ENCODE results near the gene ATF6. TPM values are rescaled to one million over a fixed set of nuclear protein-coding genes. Genes with fewer than 3 reads are reported as not detected.

The ATF6 gene
- total and polyA plus RNA-seq, 12 donors: 2.6 to 20.9 (median 15.2) TPM

- Histone ChIP-seq H3K4me3 (no peak overlapping the region), H3K36me3 (peaks cover 0 to 39% (median 0%) of the 10 kb centered on the region in 9 donors), H3K27me3 (no peaks in the 10 kb centered on the region), H3K9me3 (peaks cover 0 to 16% (median 7%) of the 10 kb centered on the region in 11 donors), H3K27ac (no peak overlapping the region), H3K4me1 (peaks cover 0 to 1% (median 0%) of the 10 kb centered on the region in 9 donors)
- DNase-seq (no peak), ATAC-seq (no peak)
- no peak for TF ChIP-seq CTCF (IDR thresholded peaks at IDR 0.05)
- 93 to 95% methylated on average over 22 of the region's 22 CpGs for WGBS, 2 donors
- intact Hi-C loops (cut with DNase I): no loop called here
These were observed 217.6 kb downstream of the ATF6 start for GRCh38 chr1:161983725-161984124.

GRCh38 chr1:161985301-161985822 lies 219.2 kb downstream of the ATF6 start:
- peaks cover 0 to 16% (median 7%) of the 10 kb centered on the region in 11 donors for H3K9me3 ChIP-seq
- H3K27me3 ChIP-seq: no peaks in the 10 kb centered on the region
- no peak for DNase-seq
- no peak for ATAC-seq
- peaks cover 0 to 14% (median 0%) of the 10 kb centered on the region in 9 donors for H3K4me1 ChIP-seq
- H3K36me3 ChIP-seq: peaks cover 0 to 46% (median 0%) of the 10 kb centered on the region in 9 donors
- no peak overlapping the region for H3K27ac ChIP-seq
- intact Hi-C loops (cut with DNase I): no loop called here
- WGBS, 2 donors: 78 to 91% methylated on average over 5 of the region's 5 CpGs
- TF ChIP-seq CTCF (IDR thresholded peaks at IDR 0.05): no peak
- no peak overlapping the region for H3K4me3 ChIP-seq

GRCh38 chr1:161986328-161986727 lies 220.2 kb downstream of the ATF6 start:
- ATAC-seq (peak in 3 of 8 donors; percentile 19 to 39 (median 30)), DNase-seq (no peak)
- peaks cover 0 to 15% (median 0%) of the 10 kb centered on the region in 9 donors for H3K4me1 ChIP-seq
- no peak overlapping the region for H3K27ac ChIP-seq
- peaks cover 0 to 18% (median 7%) of the 10 kb centered on the region in 11 donors for H3K9me3 ChIP-seq
- no peak overlapping the region for H3K4me3 ChIP-seq
- peaks cover 0 to 50% (median 0%) of the 10 kb centered on the region in 9 donors for H3K36me3 ChIP-seq
- intact Hi-C loops (cut with DNase I): no loop called here
- 71 to 84% methylated on average over 4 of the region's 4 CpGs for WGBS, 2 donors
- no peaks in the 10 kb centered on the region for H3K27me3 ChIP-seq
- no peak for TF ChIP-seq CTCF (IDR thresholded peaks at IDR 0.05)

GRCh38 chr1:161987303-161987702 lies 221.2 kb downstream of the ATF6 start:
- Histone ChIP-seq H3K27me3 (no peaks in the 10 kb centered on the region), H3K4me3 (no peak overlapping the region), H3K27ac (no peak overlapping the region), H3K36me3 (peaks cover 0 to 59% (median 0%) of the 10 kb centered on the region in 9 donors), H3K4me1 (peaks cover 0 to 15% (median 0%) of the 10 kb centered on the region in 9 donors), H3K9me3 (peaks cover 0 to 27% (median 9%) of the 10 kb centered on the region in 11 donors)
- no peak for ATAC-seq
- TF ChIP-seq CTCF (IDR thresholded peaks at IDR 0.05): no peak
- WGBS, 2 donors: 58 to 77% methylated on average over 1 of the region's 1 CpG
- no peak for DNase-seq
- intact Hi-C loops (cut with DNase I): no loop called here

Measured in heart right ventricle (tissue), 16 donors.